GM23338 (cell line): Measurements from ENCODE around the gene TSC22D2.
A peak's percentile ranks its signal among the peaks of the same experiment; 100 is the strongest.

Experiments used
- CREB1 ChIP-seq: fragments of 250-450 bp; sonication (Bioruptor Pico); IDR thresholded peaks from 2 replicates; pipeline ENCODE4 v1.5.0; 2020; ENCODE audit warnings: low read depth, mild to moderate bottlenecking, moderate library complexity
- CTCF ChIP-seq, 2 experiments: fragments of 200-600 bp in 1 of 2; sonication (generic) in 1 of 2; conservative IDR thresholded peaks; 2 replicates each; pipeline versions ENCODE4 v1.5.1 to v1.6.1; 2016 to 2017; ENCODE audit warnings: antibody characterized with exemption in 2 of 2, low read depth in 2 of 2, mild to moderate bottlenecking in 2 of 2, moderate library complexity in 1 of 2
- EZH2 ChIP-seq: fragments of 200-600 bp; sonication (generic); IDR thresholded peaks from one replicate; pipeline ENCODE4 v1.8.0; 2017; ENCODE audit warnings: antibody characterized with exemption, mild to moderate bottlenecking, low read depth; ENCODE audit not compliant: unreplicated experiment
- EZH2phosphoT487 ChIP-seq: fragments of 200-600 bp; sonication (generic); IDR thresholded peaks from one replicate; pipeline ENCODE4 v1.8.1; 2018; ENCODE audit warnings: antibody characterized with exemption; ENCODE audit not compliant: unreplicated experiment
- NANOG ChIP-seq: IDR thresholded peaks from 2 replicates; pipeline ENCODE4 v1.6.1; 2016; ENCODE audit warnings: antibody characterized with exemption, borderline replicate concordance
- POLR2AphosphoS5 ChIP-seq: IDR thresholded peaks from 2 replicates; pipeline ENCODE4 v1.6.1; 2016; ENCODE audit warnings: antibody characterized with exemption, low read depth
- ZNF331 ChIP-seq: fragments of 250-450 bp; sonication (Bioruptor Pico); IDR thresholded peaks from 2 replicates; pipeline ENCODE4 v1.5.0; 2020; ENCODE audit warnings: low read depth, mild to moderate bottlenecking, moderate library complexity

GRCh38 chr3:150511122-150511821, 103.2 kb downstream of the TSC22D2 start:
- TF ChIP-seq CTCF (conservative IDR thresholded peaks at IDR 0.05; ENCODE audit: low read depth in 2 of 2) (no peak), POLR2AphosphoS5 (no peak), EZH2phosphoT487 (no peak), NANOG (peak; percentile 31; the same call in 1 of the 2 replicates), CREB1 (CRISPR knock-in tag) (no peak), EZH2 (no peak), ZNF331 (CRISPR knock-in tag) (no peak)
